ENCODE results near the gene MBD6. TPM values are rescaled to one million over a fixed set of nuclear protein-coding genes. Genes with fewer than 3 reads are reported as not detected.

The MBD6 gene
- total and polyA plus RNA-seq, 2 of the 13 experiments (the other 11 are each of a cell fraction or from before 2014, with no cell fraction given), result 4.1 to 5.9 TPM

- TF ChIP-seq PAXIP1 (CRISPR knock-in tag; conservative IDR thresholded peaks at IDR 0.05) (peak; percentile 94), ZNF777 (CRISPR knock-in tag; IDR thresholded peaks at IDR 0.05) (no peak), ZNF616 (CRISPR knock-in tag; IDR thresholded peaks at IDR 0.05; ENCODE audit: low read depth) (no peak), ZFP90 (CRISPR knock-in tag; IDR thresholded peaks at IDR 0.05; ENCODE audit: borderline replicate concordance) (0 out of 2 replicates have a peak, but pooled peaks have one; percentile 46), ZNF335 (CRISPR knock-in tag; IDR thresholded peaks at IDR 0.05) (0 out of 2 replicates have a peak, but pooled peaks have one; percentile 40), HES4 (CRISPR knock-in tag; IDR thresholded peaks at IDR 0.05; ENCODE audit: borderline replicate concordance) (no peak), ZNF44 (CRISPR knock-in tag; IDR thresholded peaks at IDR 0.05) (no peak), ZMYM3 (CRISPR knock-in tag; IDR thresholded peaks at IDR 0.05) (peak; percentile 50; the same call in 1 of the 2 replicates), MBNL3 (CRISPR knock-in tag; conservative IDR thresholded peaks at IDR 0.05) (no peak), MXD4 (CRISPR knock-in tag; IDR thresholded peaks at IDR 0.05) (no peak; the same call in 1 of the 2 replicates), ZNF34 (CRISPR knock-in tag; IDR thresholded peaks at IDR 0.05; ENCODE audit: borderline replicate concordance) (no peak), SP1 (IDR thresholded peaks at IDR 0.05) (no peak), SP1 (CRISPR knock-in tag; IDR thresholded peaks at IDR 0.05) (no peak), CREM (IDR thresholded peaks at IDR 0.05) (peak; percentile 37; the same call in 1 of the 2 replicates), CREM (CRISPR knock-in tag; IDR thresholded peaks at IDR 0.05) (no peak), RCOR2 (CRISPR knock-in tag; IDR thresholded peaks at IDR 0.05) (peak; percentile 58; the same call in 1 of the 2 replicates), ZNF317 (CRISPR knock-in tag; IDR thresholded peaks at IDR 0.05) (0 out of 2 replicates have a peak, but pooled peaks have one; percentile 71), CBX5 (CRISPR knock-in tag; IDR thresholded peaks at IDR 0.05; ENCODE audit: borderline replicate concordance) (0 out of 2 replicates have a peak, but pooled peaks have one; percentile 55), RARG (CRISPR knock-in tag; IDR thresholded peaks at IDR 0.05; ENCODE audit: low read depth) (no peak), ZNF276 (CRISPR knock-in tag; IDR thresholded peaks at IDR 0.05; ENCODE audit: low read depth) (no peak), ZNF687 (CRISPR knock-in tag; IDR thresholded peaks at IDR 0.05) (peak; percentile 98)
Measured at GRCh38 chr12:57575771-57576612, 53.4 kb downstream of the MBD6 start (continued).

Measured in HepG2 (cell line).